K562 treated with DMSO at 1 percent for 12 hours (cell line): ENCODE results near the gene ADAMTS19. TPM values are rescaled to one million over a fixed set of nuclear protein-coding genes. Genes with fewer than 3 reads are reported as not detected.

Experiments used
- total RNA-seq: library from RNA; unstranded; fragments of 300-600 nt; gene quantifications from 2 replicates; pipeline ENCODE4 v1.2.3, GENCODE V29; 2022; ENCODE audit not compliant: insufficient read depth

ADAMTS19 gene, protein sequence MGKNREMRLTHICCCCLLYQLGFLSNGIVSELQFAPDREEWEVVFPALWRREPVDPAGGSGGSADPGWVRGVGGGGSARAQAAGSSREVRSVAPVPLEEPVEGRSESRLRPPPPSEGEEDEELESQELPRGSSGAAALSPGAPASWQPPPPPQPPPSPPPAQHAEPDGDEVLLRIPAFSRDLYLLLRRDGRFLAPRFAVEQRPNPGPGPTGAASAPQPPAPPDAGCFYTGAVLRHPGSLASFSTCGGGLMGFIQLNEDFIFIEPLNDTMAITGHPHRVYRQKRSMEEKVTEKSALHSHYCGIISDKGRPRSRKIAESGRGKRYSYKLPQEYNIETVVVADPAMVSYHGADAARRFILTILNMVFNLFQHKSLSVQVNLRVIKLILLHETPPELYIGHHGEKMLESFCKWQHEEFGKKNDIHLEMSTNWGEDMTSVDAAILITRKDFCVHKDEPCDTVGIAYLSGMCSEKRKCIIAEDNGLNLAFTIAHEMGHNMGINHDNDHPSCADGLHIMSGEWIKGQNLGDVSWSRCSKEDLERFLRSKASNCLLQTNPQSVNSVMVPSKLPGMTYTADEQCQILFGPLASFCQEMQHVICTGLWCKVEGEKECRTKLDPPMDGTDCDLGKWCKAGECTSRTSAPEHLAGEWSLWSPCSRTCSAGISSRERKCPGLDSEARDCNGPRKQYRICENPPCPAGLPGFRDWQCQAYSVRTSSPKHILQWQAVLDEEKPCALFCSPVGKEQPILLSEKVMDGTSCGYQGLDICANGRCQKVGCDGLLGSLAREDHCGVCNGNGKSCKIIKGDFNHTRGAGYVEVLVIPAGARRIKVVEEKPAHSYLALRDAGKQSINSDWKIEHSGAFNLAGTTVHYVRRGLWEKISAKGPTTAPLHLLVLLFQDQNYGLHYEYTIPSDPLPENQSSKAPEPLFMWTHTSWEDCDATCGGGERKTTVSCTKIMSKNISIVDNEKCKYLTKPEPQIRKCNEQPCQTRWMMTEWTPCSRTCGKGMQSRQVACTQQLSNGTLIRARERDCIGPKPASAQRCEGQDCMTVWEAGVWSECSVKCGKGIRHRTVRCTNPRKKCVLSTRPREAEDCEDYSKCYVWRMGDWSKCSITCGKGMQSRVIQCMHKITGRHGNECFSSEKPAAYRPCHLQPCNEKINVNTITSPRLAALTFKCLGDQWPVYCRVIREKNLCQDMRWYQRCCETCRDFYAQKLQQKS
- not detected in 2 replicates for total RNA-seq

DNA sequence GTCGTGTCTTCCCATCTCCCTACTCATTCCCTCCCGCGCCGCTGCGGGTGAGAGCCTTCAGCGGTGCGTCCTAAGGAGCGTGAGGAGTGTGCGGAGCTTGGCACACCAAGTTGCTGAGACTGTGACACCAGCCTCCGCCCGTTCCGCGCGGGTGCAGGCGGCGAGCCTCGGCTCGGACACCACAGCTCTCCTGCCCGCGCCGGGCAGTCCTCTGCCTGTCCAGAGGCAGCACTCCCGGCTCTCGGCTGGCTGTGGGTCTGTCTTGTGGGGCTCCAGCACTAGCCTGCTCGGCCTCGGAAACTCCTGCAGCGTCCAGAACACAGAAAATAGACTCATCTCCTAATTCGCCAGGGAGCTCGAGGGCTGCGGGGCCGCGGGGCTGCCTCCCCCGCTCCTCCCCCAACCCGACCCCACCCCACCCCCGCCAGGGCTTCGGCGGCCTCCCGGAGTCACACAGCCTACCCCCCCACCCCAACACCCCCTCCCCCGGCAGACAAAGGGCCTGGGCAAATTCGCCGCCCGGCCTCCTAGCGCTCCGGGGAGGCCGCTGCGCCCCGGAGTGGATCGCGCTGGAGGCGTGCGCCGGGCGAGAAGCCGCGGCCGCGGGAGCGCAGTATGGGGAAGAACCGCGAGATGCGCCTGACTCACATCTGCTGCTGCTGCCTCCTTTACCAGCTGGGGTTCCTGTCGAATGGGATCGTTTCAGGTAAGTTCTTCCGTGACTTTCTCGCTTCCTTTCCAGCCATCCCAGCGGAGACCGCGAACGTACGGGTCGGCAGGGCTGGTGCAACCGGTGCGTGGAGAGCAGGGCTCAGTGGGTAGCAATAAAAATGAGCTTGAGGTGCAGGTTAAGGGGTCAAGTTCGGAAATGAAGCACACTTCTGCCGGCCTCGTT lies at the start of gene ADAMTS19:
Gene ADAMTS19, plus strand, starts transcription at position 522 of the 895 bp plus-strand sequence. Its CDS starts 94 bp downstream, at position 616.

DNA sequence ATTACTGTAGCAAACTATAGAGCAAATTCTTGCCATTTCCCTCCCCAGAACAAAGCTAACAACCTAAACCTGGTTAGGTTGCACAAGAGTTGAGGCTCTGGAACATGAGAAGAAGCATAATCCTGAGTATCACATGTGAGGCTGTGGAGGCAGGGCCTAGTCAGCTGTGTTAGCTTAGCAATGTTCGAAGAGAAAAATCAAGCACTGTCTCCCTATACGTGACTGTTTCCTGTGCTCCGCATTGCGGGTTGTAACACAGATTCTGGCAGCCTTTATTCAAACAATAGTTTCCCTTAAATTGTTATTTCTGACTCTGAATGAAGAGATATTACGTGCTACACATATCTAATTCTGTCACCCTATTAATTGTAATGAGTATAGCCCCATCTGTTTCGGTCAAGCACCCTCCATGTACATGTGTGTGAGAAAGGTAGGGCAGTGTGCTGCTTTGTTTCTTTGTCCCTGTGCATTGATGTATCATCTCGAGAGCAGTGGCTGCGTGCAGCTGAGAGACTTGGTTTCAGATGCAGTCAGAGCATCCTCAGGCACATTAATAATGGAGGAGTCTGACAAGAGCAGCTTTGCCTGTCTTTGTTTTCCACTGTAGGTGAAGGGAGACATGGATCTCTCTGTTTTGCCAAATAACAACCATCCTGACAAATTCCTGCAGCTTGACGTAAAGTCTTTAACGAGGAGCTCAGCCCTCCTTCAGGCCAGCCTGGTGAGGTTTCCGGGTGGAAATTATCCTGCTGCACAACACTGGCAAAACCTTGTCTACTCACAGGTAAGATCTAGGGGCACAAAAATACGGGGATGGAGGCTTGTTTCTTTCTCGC lies 287.7 kb downstream of the ADAMTS19 start, which contains the start of gene MINAR2:
Gene MINAR2, plus strand, starts transcription at position 523 of the 836 bp plus-strand sequence. Its CDS starts 97 bp downstream, at position 620.

